GM18520 (cell line): ENCODE results near the gene PRR23B.
"Not testable (repeated sequence)": the region's sequence is repeated elsewhere in the genome, so short reads cannot be mapped to it uniquely, and the experiment has no call there.

Experiments
- ATAC-seq: cut with Tn5 transposase; IDR thresholded peaks from one replicate; pipeline ENCODE4 v1.9.1; 2021; ENCODE audit not compliant: unreplicated experiment

PRR23B gene

GRCh38 chr3:139020868-139021234 is at the start of gene PRR23B:
TSS of gene PRR23B (minus strand) at chr3:139020926. CDS start at chr3:139020661, 265 bp downstream.
- no peak for ATAC-seq

GRCh38 chr3:139062918-139063317 is 42.2 kb upstream of the PRR23B start:
- ATAC-seq, result no peak

GRCh38 chr3:139052802-139053600 is 32.3 kb upstream of the PRR23B start:
- ATAC-seq, result no peak

GRCh38 chr3:139044366-139045210 is 23.9 kb upstream of the PRR23B start, which contains the start of gene PRR23C:
TSS of gene PRR23C (minus strand) at chr3:139044892. CDS start at chr3:139044620, 272 bp downstream.
- ATAC-seq, result no peak

DNA sequence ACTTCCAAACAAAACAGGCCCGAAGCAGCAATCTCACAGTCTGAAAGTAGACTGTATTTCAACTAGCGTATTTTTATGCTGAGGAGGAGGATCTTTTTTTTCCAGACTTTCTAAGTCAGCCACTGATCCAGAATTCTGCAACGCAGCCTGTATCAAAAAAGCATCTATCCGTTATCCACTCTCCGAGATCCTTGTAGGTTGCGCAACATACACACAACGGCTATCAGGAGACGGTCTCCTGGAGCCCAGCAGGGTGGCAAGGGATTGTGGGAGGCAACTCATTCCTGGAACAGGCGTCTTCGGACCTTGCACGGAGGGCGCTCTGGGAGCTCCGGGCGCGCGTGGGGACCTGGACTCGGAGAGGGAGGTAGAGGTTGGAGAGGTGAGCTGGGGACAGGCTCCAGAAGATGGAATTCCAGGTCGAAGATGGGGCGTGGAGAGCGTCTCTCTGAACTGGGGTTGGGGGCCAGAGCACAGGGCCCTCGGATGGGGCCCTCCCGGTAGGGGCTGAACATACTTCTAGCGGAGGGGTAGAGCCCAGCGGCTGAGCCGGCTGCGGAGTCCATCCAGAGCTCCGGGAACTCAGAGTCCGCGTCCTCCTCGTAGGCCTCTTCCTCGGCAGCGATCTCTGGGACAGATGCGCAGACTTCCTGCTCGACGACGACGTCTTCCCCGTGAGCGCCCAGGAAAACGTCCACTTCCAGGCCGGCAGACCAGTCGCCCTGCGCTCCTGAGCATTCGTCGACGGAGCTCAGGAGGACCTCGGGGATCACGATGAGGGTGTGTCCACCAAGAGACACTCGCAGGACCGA is 23.0 kb upstream of the PRR23B start:
- no peak for ATAC-seq

DNA sequence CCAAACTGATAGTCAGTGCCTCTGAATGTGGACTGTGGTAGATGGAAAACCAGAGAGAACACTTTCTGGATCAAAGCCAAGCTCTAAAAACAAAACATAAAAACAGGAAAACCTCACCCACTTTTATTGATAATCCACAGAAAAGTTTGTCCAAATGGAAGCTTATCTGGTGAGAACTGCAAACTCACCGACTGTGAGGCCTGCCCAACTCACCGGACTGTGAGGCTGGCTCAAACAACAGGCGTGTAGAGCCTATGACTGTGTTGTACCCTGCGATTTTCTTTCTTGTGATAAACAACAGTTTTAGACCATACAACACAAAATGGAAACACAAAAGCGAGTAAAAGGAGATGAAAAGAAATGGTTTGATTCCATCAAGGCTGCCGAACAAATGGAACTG is 16.8 kb upstream of the PRR23B start:
- no peak for ATAC-seq

- no peak for ATAC-seq
These were observed 11.7 kb upstream of the PRR23B start for GRCh38 chr3:139032326-139033002.

DNA sequence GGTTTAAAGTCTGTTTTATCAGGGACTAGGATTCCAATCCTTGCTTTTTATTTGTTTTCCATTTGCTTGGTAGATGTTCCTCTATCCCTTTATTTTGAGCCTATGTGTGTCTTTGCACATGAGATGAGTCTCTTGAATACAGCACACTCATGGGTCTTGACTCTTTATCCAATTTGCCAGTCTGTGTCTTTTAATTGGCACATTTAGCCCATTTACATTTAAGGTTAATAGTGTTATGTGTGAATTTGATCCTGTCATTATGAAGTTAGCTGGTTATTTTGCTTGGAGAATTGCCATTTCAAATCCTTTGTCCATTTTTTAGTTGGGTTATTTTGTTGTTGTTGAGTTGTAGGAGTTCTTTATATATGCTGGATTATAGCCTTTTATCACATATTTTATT is 9.8 kb upstream of the PRR23B start:
- not testable (repeated sequence) for ATAC-seq

DNA sequence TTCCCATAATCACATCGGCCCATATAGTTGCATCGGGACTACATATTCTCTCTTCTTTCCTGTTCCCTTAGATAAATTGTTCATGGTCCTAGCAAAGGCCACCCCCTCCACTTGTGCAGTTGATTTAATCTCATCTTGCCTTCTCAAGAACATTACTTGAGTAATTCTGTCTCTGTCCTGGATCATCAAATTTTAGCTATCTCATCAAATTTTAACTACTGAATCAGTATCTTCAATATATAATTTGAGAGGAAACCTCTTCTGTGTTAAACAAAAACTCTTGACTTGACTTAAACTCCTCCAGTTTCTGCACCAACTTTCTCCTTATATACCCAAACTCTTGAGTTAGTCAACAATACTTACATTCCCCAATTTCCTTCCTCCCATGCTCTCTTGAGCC is 4.2 kb upstream of the PRR23B start:
- ATAC-seq, result no peak

- no peak for ATAC-seq
These were observed 474 bp downstream of the PRR23B start for GRCh38 chr3:139020036-139020867.

DNA sequence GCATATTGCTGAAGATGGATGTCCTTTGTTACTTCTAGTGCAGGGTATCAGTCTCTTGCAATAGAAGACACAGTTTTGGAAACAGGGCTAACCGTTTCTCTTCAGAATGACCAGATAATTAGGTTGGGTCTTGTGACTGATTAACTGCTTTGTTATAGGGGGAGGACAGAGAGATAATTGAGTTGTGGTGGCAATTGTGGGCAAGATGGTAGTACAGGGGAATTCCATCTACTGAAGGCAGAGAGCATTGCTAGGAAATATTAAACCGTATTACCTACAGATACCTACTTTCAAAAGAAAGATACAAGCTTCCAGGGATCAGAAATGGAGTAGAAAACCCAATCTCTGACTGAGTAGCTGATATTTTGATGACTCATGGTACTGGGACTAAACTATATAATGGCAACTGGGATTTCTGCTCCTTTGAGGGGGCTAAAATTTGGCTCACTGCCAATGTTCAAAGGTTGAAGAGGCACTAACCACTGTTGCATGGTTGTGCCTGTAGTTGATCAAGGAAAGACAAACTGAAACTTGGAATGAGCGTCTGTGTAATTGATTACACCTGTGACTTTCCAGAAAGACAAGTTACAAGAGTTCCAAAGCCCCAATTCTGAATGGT is 4.2 kb downstream of the PRR23B start:
- ATAC-seq, result no peak

- ATAC-seq, result no peak
These were observed 14.5 kb downstream of the PRR23B start, which contains the start of gene PRR23A for GRCh38 chr3:139006051-139006716. TSS of gene PRR23A (minus strand) at chr3:139006268. CDS start at chr3:139006268, 0 bp downstream.

GRCh38 chr3:139005356-139005993 is 15.3 kb downstream of the PRR23B start:
- no peak for ATAC-seq

DNA sequence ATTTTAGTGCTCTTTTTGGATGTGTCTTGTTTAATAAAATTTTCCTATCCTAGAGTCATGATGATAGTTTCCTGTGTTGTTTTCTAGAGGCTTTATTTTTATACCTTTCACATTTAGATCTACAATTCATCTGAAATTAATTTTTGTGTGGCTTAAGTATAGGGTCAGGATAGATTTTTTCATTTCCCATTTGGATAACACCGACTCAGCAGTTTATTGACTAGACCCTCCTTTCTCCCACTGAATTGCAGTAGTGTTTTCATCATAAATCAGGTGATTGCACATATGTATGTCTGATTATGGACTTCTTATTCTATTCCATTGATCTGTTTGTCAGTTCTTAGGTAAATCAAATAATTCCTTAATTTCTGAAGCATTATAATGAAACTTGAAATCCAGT is 25.0 kb downstream of the PRR23B start:
- no peak for ATAC-seq

- no peak for ATAC-seq
These were observed 33.5 kb downstream of the PRR23B start for GRCh38 chr3:138987181-138987580.

DNA sequence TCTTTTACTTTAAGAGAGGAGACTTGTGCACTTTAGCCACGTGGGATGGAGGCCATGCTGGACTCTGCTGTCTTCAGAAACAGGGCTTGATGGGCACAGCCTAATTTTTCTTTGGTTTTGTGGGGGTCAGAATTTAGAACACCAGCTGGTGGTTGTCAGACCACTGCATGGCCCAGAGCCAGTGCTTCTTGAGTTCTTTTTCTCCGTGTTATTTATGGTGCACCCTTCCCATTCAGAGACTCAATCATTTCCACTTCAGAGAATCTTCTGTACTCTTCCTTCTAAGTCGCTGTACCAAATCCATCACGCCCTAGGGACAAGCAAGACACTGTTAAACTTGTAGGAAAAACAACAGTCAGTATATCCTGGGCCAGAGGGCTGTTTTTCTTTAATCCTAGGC is 34.8 kb downstream of the PRR23B start:
- no peak for ATAC-seq

DNA sequence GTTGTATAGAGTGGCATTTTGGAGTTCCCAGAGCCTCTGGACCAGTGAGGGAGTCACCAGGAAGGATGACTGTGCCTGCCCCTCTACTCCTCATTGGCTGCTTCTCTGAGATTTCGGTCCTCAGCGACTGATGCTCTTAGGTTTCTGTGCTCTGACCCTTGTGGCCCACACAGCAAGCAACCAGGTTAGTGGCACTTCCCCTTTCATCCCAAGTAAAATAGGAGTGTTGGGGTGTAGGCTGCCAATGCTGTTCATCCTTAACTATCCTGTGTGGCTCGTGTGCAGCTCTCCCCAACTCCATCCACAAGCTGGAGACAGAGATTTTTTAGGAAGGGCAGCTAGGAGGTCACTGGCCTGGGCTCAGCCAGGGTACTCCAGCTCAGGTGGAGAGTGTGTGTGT is 35.9 kb downstream of the PRR23B start:
- no peak for ATAC-seq

GRCh38 chr3:138976047-138976446 is 44.7 kb downstream of the PRR23B start:
- ATAC-seq, result no peak
